Measurements from ENCODE around the gene RNF38.

- TF ChIP-seq POLR2A (IDR thresholded peaks at IDR 0.05): no peak
- TF ChIP-seq, protein P1, sequence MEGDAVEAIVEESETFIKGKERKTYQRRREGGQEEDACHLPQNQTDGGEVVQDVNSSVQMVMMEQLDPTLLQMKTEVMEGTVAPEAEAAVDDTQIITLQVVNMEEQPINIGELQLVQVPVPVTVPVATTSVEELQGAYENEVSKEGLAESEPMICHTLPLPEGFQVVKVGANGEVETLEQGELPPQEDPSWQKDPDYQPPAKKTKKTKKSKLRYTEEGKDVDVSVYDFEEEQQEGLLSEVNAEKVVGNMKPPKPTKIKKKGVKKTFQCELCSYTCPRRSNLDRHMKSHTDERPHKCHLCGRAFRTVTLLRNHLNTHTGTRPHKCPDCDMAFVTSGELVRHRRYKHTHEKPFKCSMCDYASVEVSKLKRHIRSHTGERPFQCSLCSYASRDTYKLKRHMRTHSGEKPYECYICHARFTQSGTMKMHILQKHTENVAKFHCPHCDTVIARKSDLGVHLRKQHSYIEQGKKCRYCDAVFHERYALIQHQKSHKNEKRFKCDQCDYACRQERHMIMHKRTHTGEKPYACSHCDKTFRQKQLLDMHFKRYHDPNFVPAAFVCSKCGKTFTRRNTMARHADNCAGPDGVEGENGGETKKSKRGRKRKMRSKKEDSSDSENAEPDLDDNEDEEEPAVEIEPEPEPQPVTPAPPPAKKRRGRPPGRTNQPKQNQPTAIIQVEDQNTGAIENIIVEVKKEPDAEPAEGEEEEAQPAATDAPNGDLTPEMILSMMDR (IDR thresholded peaks at IDR 0.05): no peak
Measured at GRCh38 chr9:36320466-36320865, 79.6 kb downstream of the RNF38 start.

All from uterus (tissue), 2 donors.